NT2/D1 (cell line): ENCODE measurements around the gene KDM3B.

Experiments used
- YY1 ChIP-seq: IDR thresholded peaks from 2 replicates; pipeline ENCODE4 v1.6.1; 2011; ENCODE audit not compliant: insufficient read length, insufficient read depth
- ZNF274 ChIP-seq: IDR thresholded peaks from 2 replicates; pipeline ENCODE4 v1.6.1; 2011; ENCODE audit warnings: mild to moderate bottlenecking, low read depth, low read length

DNA sequence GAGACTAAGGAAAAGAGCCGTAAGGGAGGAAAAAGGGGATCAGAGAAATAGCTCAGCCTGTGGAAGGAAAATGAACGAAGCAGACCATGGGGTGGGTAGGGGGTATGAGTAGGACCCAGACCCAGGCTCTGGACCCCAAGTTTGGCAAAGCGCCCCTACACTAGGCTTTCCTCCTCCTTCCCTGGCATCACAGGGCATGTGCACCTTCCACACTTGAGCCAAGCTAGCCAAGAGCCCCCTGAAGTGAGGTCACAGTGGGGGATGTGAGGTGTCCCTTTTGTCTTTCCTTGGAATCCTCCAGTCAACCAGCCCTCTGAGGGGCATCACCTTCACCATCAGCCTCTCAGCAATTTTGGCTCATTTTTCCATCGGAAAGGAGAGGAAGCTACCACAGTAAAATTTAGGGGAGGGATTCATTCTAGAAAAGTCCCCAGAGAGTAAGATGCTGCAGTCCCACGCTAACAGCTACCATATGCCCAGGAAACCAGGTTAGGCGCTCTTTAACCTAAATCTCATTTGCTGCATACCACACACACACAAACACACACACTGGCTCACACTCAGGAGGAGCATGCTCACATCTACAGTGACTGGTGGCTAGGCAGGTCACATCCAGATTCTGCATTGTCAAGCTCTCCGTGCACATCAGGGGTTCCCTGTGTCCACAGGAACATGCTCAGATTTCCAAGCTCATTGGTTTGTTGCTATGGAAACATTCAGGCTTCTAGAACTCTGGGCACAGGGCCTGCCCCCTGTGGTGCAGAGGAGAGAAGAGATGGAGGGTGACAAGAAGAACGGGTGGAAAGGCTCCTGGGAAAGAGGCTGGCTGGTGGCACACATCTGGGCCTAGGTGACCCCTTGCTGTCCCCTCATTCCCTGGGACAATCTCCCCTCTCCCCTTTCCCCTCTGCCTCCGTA is 96.3 kb downstream of the KDM3B start:
- TF ChIP-seq ZNF274 (no peak), YY1 (no peak)
